SU-DHL-6 (cell line): Measurements from ENCODE around the gene SMIM43.
"Not testable (repeated sequence)": the region's sequence is repeated elsewhere in the genome, so short reads cannot be mapped to it uniquely, and the experiment has no call there.

Experiments
- H2AFZ ChIP-seq: fragments of 200-600 bp; sonication (generic); 2 replicates; pipeline ENCODE4 v1.6.1; 2014; ENCODE audit warnings: low read depth, mild to moderate bottlenecking, moderate library complexity, mixed read lengths, antibody characterized with exemption, low read length; ENCODE audit not compliant: severe bottlenecking
- H3F3A ChIP-seq: fragments of 200-600 bp; shearing (Covaris generic); 2 replicates; pipeline ENCODE4 v1.6.0; 2016; ENCODE audit warnings: antibody characterized with exemption, mild to moderate bottlenecking; ENCODE audit not compliant: insufficient read depth
- H3K27ac ChIP-seq: fragments of 200-600 bp; sonication (generic); 2 replicates; pipeline ENCODE4 v1.5.1; 2016; ENCODE audit warnings: low read depth, mild to moderate bottlenecking, low read length, moderate library complexity, mixed read lengths
- H3K27me3 ChIP-seq: fragments of 200-600 bp; sonication (generic), shearing (Covaris generic); 2 replicates; pipeline ENCODE4 v1.6.0; 2014; ENCODE audit warnings: mild to moderate bottlenecking, low read length
- H3K36me3 ChIP-seq: fragments of 200-600 bp; sonication (generic); 2 replicates; pipeline ENCODE4 v1.6.1; 2014; ENCODE audit warnings: mild to moderate bottlenecking, low read length, mixed read lengths
- H3K4me2 ChIP-seq: fragments of 300-600, 200-600 bp; shearing (Covaris generic), sonication (generic); 2 replicates; pipeline ENCODE4 v1.6.0; 2014; ENCODE audit warnings: low read length, low read depth, mild to moderate bottlenecking; ENCODE audit not compliant: poor library complexity, severe bottlenecking
- H3K4me3 ChIP-seq: fragments of 200-600 bp; sonication (generic); 2 replicates; pipeline ENCODE4 v1.5.1; 2014; ENCODE audit warnings: antibody characterized with exemption, low read length, mild to moderate bottlenecking, mixed read lengths; ENCODE audit not compliant: insufficient read depth, poor library complexity, severe bottlenecking
- H3K79me2 ChIP-seq: fragments of 200-600 bp; sonication (generic); 2 replicates; pipeline ENCODE4 v1.6.1; 2014; ENCODE audit warnings: mild to moderate bottlenecking, low read length, moderate library complexity; ENCODE audit not compliant: insufficient read depth
- H3K9ac ChIP-seq: fragments of 200-600 bp; sonication (generic); 2 replicates; pipeline ENCODE4 v1.7.0; 2014; ENCODE audit warnings: mild to moderate bottlenecking, low read length
- H3K9me2 ChIP-seq: fragments of 200-600 bp; sonication (generic); replicated peaks from 2 replicates; pipeline ENCODE4 v1.6.1; 2014; ENCODE audit warnings: low read length; ENCODE audit not compliant: insufficient read depth
- H3K9me3 ChIP-seq: fragments of 200-600 bp; sonication (generic); 2 replicates; pipeline ENCODE4 v1.6.1; 2014; ENCODE audit warnings: low read length, mixed read lengths; ENCODE audit not compliant: insufficient read depth
- H4K20me1 ChIP-seq: fragments of 200-600 bp; sonication (generic); 2 replicates; pipeline ENCODE4 v1.6.1; 2014; ENCODE audit warnings: low read depth, mild to moderate bottlenecking, antibody characterized with exemption, low read length, moderate library complexity, mixed read lengths
- EZH2phosphoT487 ChIP-seq: fragments of 200-600 bp; sonication (generic), shearing (Covaris generic); conservative IDR thresholded peaks from 2 replicates; pipeline ENCODE4 v1.6.1; 2018; ENCODE audit warnings: mild to moderate bottlenecking, antibody characterized with exemption, low read length, moderate library complexity, mixed read lengths
- TF ChIP-seq, protein P1 (sequence below): fragments of 200-600 bp; sonication (generic); IDR thresholded peaks from one replicate; pipeline ENCODE4 v1.5.1; 2017; ENCODE audit warnings: antibody characterized with exemption, mild to moderate bottlenecking, low read length, moderate library complexity; ENCODE audit not compliant: insufficient read depth, poor library complexity, severe bottlenecking

Gene SMIM43

DNA sequence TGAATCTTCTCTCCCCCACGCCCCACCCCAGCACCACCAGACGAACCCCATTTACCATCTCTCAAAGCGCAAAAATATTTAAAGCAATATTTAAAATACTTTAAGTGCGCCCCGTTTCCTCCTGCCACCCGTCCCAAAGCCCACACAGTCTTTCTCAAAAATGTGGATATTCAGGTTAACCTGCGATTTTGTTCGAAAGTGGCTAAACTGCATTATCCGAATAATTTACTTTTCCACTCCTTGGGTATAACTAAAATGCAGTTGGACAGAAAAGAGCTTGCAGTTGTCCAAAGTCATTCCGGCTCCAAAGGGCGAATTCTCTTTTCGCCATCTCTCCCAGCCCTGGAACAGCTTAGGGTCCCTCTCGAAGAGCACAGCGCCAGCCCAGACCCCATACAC, 662 bp downstream of the SMIM43 start:
- Histone ChIP-seq H3K4me3 (no peak overlapping the region), H3F3A (no peaks in the 10 kb centered on the region), H4K20me1 (no peaks in the 10 kb centered on the region), H3K9ac (no peak overlapping the region), H3K4me2 (no peak overlapping the region), H3K27ac (no peak overlapping the region), H3K36me3 (no peaks in the 10 kb centered on the region), H3K27me3 (no peaks in the 10 kb centered on the region), H2AFZ (no peak overlapping the region), H3K9me3 (no peaks in the 10 kb centered on the region), H3K9me2 (no peaks in the 10 kb centered on the region), H3K79me2 (no peaks in the 10 kb centered on the region)
- TF ChIP-seq, protein P1, sequence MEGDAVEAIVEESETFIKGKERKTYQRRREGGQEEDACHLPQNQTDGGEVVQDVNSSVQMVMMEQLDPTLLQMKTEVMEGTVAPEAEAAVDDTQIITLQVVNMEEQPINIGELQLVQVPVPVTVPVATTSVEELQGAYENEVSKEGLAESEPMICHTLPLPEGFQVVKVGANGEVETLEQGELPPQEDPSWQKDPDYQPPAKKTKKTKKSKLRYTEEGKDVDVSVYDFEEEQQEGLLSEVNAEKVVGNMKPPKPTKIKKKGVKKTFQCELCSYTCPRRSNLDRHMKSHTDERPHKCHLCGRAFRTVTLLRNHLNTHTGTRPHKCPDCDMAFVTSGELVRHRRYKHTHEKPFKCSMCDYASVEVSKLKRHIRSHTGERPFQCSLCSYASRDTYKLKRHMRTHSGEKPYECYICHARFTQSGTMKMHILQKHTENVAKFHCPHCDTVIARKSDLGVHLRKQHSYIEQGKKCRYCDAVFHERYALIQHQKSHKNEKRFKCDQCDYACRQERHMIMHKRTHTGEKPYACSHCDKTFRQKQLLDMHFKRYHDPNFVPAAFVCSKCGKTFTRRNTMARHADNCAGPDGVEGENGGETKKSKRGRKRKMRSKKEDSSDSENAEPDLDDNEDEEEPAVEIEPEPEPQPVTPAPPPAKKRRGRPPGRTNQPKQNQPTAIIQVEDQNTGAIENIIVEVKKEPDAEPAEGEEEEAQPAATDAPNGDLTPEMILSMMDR, result no peak
- no peak for TF ChIP-seq EZH2phosphoT487

DNA sequence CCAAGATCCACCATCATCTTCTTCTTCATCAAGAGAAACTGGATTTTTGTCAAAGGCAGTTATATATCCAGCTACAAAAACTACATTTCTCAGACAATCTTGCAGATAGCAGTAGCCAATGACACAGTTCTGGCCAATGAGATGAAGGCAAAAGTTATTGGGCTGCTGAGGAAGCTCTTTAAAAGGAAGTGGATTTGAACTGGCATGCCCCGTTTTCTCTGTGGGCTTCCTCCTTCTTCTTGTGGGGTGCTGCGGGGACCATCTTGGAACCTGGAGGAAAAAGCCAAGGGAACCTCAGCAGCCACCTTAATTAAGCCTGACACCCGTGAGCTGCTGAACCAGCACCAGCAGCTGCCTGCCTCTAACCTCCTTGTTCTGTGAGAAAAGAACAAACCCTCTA, 4.8 kb downstream of the SMIM43 start:
- Histone ChIP-seq H3K4me2 (no peak overlapping the region), H3K36me3 (no peaks in the 10 kb centered on the region), H3K9me3 (no peaks in the 10 kb centered on the region), H3K9ac (no peak overlapping the region), H3K9me2 (no peaks in the 10 kb centered on the region), H3K27me3 (no peaks in the 10 kb centered on the region), H3K79me2 (no peaks in the 10 kb centered on the region), H3F3A (no peaks in the 10 kb centered on the region), H2AFZ (no peak overlapping the region), H4K20me1 (no peaks in the 10 kb centered on the region), H3K27ac (no peak overlapping the region), H3K4me3 (no peak overlapping the region)
- TF ChIP-seq, protein P1, result no peak
- TF ChIP-seq EZH2phosphoT487, result no peak

DNA sequence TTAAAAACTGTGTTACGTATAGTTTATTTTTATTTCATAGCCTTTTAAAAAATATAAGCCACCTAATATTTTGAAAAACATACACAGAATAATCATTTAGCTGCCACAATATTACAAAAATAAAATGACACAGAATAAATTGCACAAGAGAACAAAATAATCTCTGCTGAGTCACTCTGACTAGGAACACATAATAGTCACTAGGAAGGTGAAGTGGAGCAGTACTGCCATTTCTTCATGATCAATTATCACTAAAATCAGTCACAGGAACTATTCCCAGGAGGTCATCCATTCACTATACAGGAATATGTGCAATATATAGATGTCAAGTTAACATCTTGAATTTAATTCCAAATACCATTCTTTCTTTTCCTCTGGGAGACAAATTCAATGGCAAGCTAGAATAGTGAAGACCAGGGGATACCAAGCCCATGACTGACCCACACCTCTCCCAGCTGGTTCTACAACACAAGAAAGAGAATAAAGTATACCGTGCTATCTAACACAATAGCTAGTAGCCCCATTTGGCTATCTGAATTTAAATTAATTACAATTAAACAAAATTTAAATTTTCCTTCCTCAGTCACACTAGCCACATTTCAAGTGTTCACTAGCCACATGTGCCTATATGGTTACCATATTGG, 5.9 kb downstream of the SMIM43 start:
- no peak for TF ChIP-seq EZH2phosphoT487
- TF ChIP-seq, protein P1, result no peak

DNA sequence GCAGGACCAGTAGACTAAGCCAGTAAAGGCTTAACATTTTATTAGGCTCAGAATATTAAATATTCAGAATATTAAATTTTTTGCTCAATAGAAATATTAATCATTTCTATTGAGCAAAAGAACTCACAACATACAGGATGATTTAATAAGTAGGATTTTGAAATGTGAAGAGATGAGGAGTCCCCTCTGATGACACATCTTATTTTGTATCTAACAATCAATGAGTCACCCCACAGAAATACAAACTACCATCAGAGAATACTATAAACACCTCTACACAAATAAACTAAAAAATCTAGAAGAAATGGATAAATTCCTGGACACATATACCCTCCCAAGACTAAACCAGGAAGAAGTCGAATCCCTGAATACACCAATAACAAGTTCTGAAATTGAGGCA, 12.8 kb downstream of the SMIM43 start:
- not testable (repeated sequence) for H3K79me2 ChIP-seq, H3K36me3 ChIP-seq, H3K9me3 ChIP-seq, H3K4me3 ChIP-seq, H3K27me3 ChIP-seq, H3K9ac ChIP-seq, H3K9me2 ChIP-seq, H3F3A ChIP-seq, H3K4me2 ChIP-seq, H3K27ac ChIP-seq, H2AFZ ChIP-seq, H4K20me1 ChIP-seq

More for the DNA sequence above, 5.9 kb downstream of the SMIM43 start:
- Histone ChIP-seq H3K27ac (no peak overlapping the region), H3K9me3 (no peaks in the 10 kb centered on the region), H3K36me3 (no peaks in the 10 kb centered on the region), H3K79me2 (no peaks in the 10 kb centered on the region), H3K9me2 (no peaks in the 10 kb centered on the region), H2AFZ (no peak overlapping the region), H3K4me2 (no peak overlapping the region), H3F3A (no peaks in the 10 kb centered on the region), H3K4me3 (no peak overlapping the region), H3K27me3 (no peaks in the 10 kb centered on the region), H4K20me1 (no peaks in the 10 kb centered on the region), H3K9ac (no peak overlapping the region)
